HepG2 (cell line): ENCODE measurements around the gene ZBTB45. TPM values are rescaled to one million over a fixed set of nuclear protein-coding genes. Genes with fewer than 3 reads are reported as not detected.

Source experiments
- ARNTL ChIP-seq: sonication (generic); formaldehyde crosslinking; IDR thresholded peaks from 2 replicates; pipeline ENCODE4 v1.4.0; 2020; ENCODE audit warnings: mild to moderate bottlenecking, missing genetic modification reagents
- CBX5 ChIP-seq: sonication (generic); formaldehyde crosslinking; IDR thresholded peaks from 2 replicates; pipeline ENCODE4 v1.4.0; 2020; ENCODE audit warnings: missing genetic modification reagents, borderline replicate concordance
- GFI1 ChIP-seq: sonication (generic); formaldehyde crosslinking; IDR thresholded peaks from 2 replicates; pipeline ENCODE4 v1.5.0; 2020; ENCODE audit warnings: missing genetic modification reagents, mild to moderate bottlenecking, borderline replicate concordance
- HDAC6 ChIP-seq: fragments of 200-600 bp; sonication (generic); IDR thresholded peaks from 2 replicates; pipeline ENCODE4 v1.7.0; 2017; ENCODE audit warnings: mild to moderate bottlenecking, antibody characterized with exemption, low read length, low read depth
- PITX1 ChIP-seq: sonication (generic); formaldehyde crosslinking; IDR thresholded peaks from 2 replicates; pipeline ENCODE4 v1.5.1; 2020; ENCODE audit warnings: mild to moderate bottlenecking, missing genetic modification reagents
- PLRG1 ChIP-seq: fragments of 450-650 bp; conservative IDR thresholded peaks from 2 replicates; pipeline ENCODE4 v1.6.1; 2016
- POGK ChIP-seq: sonication (generic); formaldehyde crosslinking; conservative IDR thresholded peaks from 2 replicates; pipeline ENCODE4 v1.8.0; 2022; ENCODE audit warnings: mild to moderate bottlenecking, moderate library complexity, missing genetic modification reagents
- POLR2G ChIP-seq: fragments of 200-400 bp; formaldehyde crosslinking; IDR thresholded peaks from 2 replicates; pipeline ENCODE4 v1.6.1; 2018; ENCODE audit warnings: mild to moderate bottlenecking, low read depth, low read length, moderate library complexity
- REPIN1 ChIP-seq: sonication (generic); formaldehyde crosslinking; IDR thresholded peaks from 2 replicates; pipeline ENCODE4 v1.8.0; 2022; ENCODE audit warnings: missing genetic modification reagents, low read depth, mild to moderate bottlenecking, borderline replicate concordance
- SALL1 ChIP-seq: sonication (generic); formaldehyde crosslinking; IDR thresholded peaks from 2 replicates; pipeline ENCODE4 v1.8.0; 2022; ENCODE audit warnings: mild to moderate bottlenecking, missing genetic modification reagents
- SIN3B ChIP-seq: fragments of 150-350 bp; IDR thresholded peaks from 2 replicates; pipeline ENCODE4 v1.6.1; 2014; ENCODE audit warnings: low read length
- TCF12 ChIP-seq, 2 experiments: fragments of 450-650 bp in 1 of 2; sonication (generic) in 1 of 2; formaldehyde crosslinking in 1 of 2; IDR thresholded peaks; 2 replicates each; pipeline versions ENCODE4 v1.6.1 to v1.8.0; 2017 to 2022; ENCODE audit warnings: antibody characterized with exemption in 1 of 2, mild to moderate bottlenecking in 1 of 2, missing genetic modification reagents in 1 of 2, moderate library complexity in 1 of 2
- TEAD3 ChIP-seq: optimal IDR thresholded peaks from 2 replicates; pipeline ENCODE3; 2016; ENCODE audit warnings: borderline replicate concordance
- TFAP4 ChIP-seq: sonication (generic); IDR thresholded peaks from 2 replicates; pipeline ENCODE4 v1.6.1; 2016; ENCODE audit warnings: low read depth, borderline replicate concordance
- ZBTB14 ChIP-seq: sonication (generic); formaldehyde crosslinking; IDR thresholded peaks from 2 replicates; pipeline ENCODE4 v1.4.0; 2020; ENCODE audit warnings: missing genetic modification reagents
- ZBTB42 ChIP-seq: sonication (generic); formaldehyde crosslinking; IDR thresholded peaks from 2 replicates; pipeline ENCODE4 v1.5.0; 2020; ENCODE audit warnings: mild to moderate bottlenecking, missing genetic modification reagents
- ZKSCAN8 ChIP-seq: IDR thresholded peaks from 2 replicates; pipeline ENCODE4 v1.6.1; 2016; ENCODE audit warnings: borderline replicate concordance, missing genetic modification reagents, missing compliant biosample characterization
- ZNF607 ChIP-seq: sonication (generic); formaldehyde crosslinking; IDR thresholded peaks from 2 replicates; pipeline ENCODE4 v1.5.1; 2020; ENCODE audit warnings: missing genetic modification reagents, mild to moderate bottlenecking, borderline replicate concordance
- ZNF746 ChIP-seq: sonication (generic); formaldehyde crosslinking; IDR thresholded peaks from 2 replicates; pipeline ENCODE4 v1.8.0; 2022; ENCODE audit warnings: mild to moderate bottlenecking, missing genetic modification reagents
- ZNF776 ChIP-seq: sonication (generic); formaldehyde crosslinking; IDR thresholded peaks from 2 replicates; pipeline ENCODE4 v1.4.0; 2020; ENCODE audit warnings: mild to moderate bottlenecking, missing genetic modification reagents
- polyA plus RNA-seq, 8 experiments: library from polyadenylated mRNA; depleted of rRNA in 3 of 8; stranded (reverse) in 7 of 8; unstranded in 1 of 8; fragments of >200 nt; fragmentation: Illumina TruSeq in 4 of 8; extraction: Trizol in 4 of 8; gene quantifications; 2 replicates each; pipeline versions ENCODE4 v1.2.1 to v1.2.3, GENCODE V29; 2011 to 2016; ENCODE audit warnings: low read depth in 4 of 8, missing spikeins in 1 of 8, mixed read lengths in 1 of 8; ENCODE audit not compliant: insufficient read depth in 1 of 8
- total RNA-seq, 5 experiments: library from RNA; depleted of rRNA; stranded (reverse); fragments of >200 nt; fragmentation: Illumina TruSeq; extraction: Trizol; gene quantifications; 2 replicates each; pipeline ENCODE4 v1.2.3, GENCODE V29; 2016; ENCODE audit warnings: low read depth in 1 of 5
- TF ChIP-seq, protein P1 (sequence below): sonication (generic); formaldehyde crosslinking; IDR thresholded peaks from 2 replicates; pipeline ENCODE4 v1.8.0; 2022; ENCODE audit warnings: missing genetic modification reagents, mild to moderate bottlenecking, inconsistent platforms, borderline replicate concordance
- TF ChIP-seq, protein P2 (sequence below): sonication (generic); formaldehyde crosslinking; IDR thresholded peaks from 2 replicates; pipeline ENCODE4 v1.4.0; 2020; ENCODE audit warnings: mild to moderate bottlenecking, missing genetic modification reagents

ZBTB45 gene
- total and polyA plus RNA-seq, 2 of the 13 experiments (the other 11 are each of a cell fraction or from before 2014, with no cell fraction given), result 3.0 to 3.7 TPM

GRCh38 chr19:58519355-58520256 lies at the start of gene ZBTB45 (continued):
- TF ChIP-seq, protein P1, sequence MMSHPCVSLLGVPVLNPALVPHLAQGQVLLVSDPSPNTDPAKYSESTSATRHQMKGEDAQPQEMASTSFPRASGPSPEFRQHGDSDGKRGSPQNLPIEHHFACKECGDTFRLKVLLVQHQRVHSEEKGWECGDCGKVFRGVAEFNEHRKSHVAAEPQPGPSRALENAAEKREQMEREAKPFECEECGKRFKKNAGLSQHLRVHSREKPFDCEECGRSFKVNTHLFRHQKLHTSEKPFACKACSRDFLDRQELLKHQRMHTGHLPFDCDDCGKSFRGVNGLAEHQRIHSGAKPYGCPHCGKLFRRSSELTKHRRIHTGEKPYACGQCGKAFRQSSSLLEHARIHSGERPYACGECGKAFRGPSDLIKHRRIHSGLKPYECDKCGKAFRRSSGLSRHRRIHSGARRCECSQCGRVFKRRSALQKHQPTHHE (CRISPR knock-in tag), result peak; percentile 87
- TF ChIP-seq, protein P2, sequence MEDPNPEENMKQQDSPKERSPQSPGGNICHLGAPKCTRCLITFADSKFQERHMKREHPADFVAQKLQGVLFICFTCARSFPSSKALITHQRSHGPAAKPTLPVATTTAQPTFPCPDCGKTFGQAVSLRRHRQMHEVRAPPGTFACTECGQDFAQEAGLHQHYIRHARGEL (CRISPR knock-in tag), result no peak; the same call in 1 of the 2 replicates
- TF ChIP-seq PLRG1 (no peak), SIN3B (peak; percentile 98), HDAC6 (no peak), ZBTB42 (CRISPR knock-in tag) (peak; percentile 58; the same call in 1 of the 2 replicates), GFI1 (CRISPR knock-in tag) (peak; percentile 80), ZNF607 (peak; percentile 89; the same call in 1 of the 2 replicates), TFAP4 (peak; percentile 19; the same call in 1 of the 2 replicates), ZNF746 (CRISPR knock-in tag) (peak; percentile 92), ZKSCAN8 (CRISPR knock-in tag) (peak; percentile 87; the same call in 1 of the 2 replicates), ZNF776 (CRISPR knock-in tag) (peak; percentile 76), ZBTB14 (peak; percentile 57; the same call in 1 of the 2 replicates), TEAD3 (CRISPR knock-in tag) (peak; percentile 97), PITX1 (CRISPR knock-in tag) (peak; percentile 83), POGK (CRISPR knock-in tag) (peak; percentile 99), ARNTL (CRISPR knock-in tag) (peak; percentile 82), REPIN1 (CRISPR knock-in tag) (peak; percentile 97), SALL1 (CRISPR knock-in tag) (peak; percentile 87), TCF12 (IDR thresholded peaks at IDR 0.05) (no peak), TCF12 (CRISPR knock-in tag; IDR thresholded peaks at IDR 0.05) (0 out of 2 replicates have a peak, but pooled peaks have one; percentile 79), POLR2G (peak; percentile 78), CBX5 (peak; percentile 97; the same call in 1 of the 2 replicates)
